ENCODE results near the gene CHMP2A.

Gene CHMP2A

DNA sequence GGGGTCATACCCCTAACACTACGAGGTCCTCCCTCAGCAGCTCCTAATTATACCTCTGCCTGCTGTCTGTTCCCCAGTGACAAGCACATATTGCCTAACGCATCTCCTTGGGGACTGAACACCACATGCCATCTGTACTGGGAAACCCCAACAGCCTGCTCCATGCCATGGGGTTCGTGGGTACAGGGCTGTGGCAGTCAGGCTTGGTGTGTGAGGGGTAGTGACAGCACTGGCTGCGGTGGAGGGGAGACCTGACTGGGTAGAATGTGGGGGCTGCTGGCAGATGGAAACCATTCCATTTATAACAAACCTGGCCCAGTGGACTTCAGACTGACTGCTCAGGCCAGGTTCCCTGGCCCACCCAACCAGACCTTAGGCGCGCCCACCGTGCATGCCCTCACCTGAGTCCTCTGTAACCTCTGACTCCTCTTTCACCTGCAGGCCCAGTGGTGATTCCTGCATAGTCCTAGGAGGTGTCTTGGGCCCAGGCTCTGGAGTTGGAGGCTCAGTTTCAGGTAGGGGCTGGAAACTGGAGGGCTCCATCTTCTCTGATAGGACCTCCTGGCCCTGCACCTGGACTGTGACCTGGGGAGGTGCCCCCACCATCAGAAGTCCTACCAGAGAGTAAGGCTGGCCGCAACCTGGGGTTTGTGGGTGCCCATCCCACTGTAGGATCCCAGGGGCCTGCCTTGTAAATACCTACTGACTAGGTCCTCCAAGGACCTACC is 15.2 kb upstream of the CHMP2A start:
- DNase-seq, result peak; percentile 55

DNA sequence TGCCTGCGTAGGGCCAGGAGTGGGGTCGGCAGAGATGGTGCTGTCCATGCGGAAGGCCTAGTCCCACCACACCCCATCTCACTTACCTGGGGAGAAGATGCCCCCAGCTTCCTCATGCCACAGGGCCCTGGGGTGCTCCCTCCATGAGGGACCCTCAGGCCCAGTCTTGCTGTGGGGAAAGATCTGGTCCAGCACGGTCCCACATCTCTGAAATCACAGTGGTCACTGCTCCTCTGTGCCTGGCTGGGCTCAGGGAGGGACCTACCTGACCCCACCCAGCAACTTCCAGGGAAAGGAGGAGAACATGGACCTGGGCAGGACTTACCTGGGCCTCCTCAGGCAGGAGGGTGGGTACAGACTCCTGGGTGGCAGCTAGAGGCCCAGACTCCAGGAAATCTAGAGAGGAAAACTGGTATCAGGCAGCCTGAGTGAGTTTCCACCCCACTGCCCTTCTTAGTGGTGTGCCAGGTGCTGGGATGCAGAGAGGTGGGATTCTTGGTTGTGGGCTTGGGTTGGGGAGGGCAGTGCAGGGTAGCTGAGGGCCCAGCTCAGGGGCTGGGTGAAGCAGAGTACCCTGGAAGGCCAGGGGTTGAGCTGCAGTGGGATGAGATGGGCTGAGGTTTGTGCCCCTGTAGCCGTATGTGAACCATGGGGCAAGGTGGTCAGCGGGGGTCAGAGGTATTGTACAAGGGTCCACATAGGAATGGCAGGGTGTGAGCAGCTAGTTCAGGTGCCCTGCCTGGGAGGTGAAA is 14.5 kb upstream of the CHMP2A start:
- DNase-seq, result peak; percentile 40

DNA sequence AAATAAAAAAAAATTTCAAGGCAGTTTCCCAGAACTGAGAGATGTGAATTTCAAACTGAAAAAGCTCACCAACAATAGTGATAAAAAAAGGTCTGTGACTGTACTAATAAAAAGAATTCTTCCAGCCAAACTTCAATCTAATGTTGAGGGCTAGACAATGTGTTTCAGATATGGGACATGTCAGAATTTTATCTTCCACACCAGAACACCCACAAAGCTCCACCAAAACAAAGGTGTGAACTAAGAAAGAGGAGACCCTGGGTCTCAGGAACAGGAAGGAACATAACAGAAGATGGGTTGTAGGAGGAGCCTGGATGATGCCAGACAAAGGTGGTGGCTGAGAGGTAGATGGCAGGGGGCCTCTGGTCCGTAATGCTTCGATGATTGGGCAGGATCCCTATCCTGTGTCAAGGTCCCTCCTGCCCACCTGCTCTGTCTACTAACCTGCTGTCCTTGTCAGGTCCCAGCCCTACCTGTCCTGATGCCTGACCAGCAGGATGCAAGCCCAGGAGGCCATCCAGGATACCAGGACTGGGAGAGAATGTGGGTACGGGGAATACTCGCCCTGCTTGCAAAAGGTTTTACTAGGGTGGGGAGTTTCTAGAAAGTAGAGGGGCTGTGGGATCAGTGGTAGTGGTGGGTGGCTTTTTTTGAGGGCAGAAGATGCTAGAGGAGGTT is 13.7 kb upstream of the CHMP2A start:
- peak; percentile 47 for DNase-seq

DNA sequence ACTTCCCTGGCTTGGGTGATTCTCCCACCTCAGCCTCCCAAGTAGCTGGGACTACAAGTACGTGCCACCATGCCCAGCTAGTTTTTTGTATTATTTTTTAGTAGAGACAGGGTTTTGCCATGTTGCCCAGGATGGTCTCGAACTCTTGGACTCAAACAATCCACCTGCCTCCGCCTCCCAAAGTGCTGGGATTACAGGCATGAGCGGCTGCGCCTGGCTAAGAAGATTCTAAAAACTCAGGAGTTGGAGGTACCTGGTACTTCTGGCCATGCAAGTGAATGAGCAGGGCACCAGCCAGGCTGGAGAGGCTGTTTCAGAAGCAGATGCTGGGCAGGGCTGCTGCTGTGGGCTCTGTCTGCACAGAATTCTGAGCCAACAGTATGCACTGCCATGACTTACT is 12.1 kb upstream of the CHMP2A start:
- DNase-seq, result no peak

DNA sequence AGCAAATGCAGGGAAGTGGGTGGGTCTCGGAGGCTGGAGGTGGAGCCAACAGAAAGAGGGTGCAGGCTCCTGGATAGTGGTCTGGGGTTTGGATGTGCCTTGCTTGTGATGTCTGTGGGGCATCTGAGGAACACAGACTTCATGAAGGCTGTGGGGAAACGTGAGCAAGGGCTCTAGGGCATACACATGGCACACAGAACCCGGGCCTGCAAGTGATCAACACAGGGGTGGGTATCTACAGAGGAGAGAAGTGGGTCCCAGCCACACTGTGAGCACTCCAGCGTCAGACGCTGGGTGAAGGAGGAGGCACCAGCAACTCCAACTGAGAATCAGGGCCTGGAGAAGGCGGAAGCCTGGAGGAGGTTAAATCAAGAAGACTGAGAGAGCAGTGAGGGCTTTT is 8.9 kb upstream of the CHMP2A start:
- no peak for DNase-seq

DNA sequence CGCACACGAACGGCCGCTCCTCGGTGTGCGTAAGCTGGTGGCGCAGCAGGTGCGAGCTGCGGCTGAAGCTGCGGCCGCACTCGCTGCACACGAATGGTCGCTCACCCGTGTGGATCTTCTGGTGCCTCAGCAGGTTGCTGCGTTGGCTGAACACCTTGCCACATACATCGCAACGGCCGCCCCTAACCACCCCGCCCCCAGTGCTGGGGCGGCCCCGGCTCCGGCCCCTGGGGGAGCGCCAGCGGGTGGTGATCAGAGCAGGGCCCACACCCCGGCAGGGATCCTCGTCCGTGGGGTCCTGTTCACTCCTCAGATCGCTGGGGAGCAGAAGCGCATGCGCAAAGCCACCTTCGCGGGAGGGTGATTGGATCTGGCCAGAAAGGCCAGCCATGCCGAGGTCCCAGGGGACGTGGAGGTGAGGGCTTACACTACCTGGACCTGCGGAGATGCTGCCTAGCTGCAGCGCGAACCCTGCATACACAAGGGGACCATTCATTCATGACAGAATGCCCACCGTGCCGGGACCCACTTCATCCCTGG is 8.2 kb upstream of the CHMP2A start:
- DNase-seq, result no peak

DNA sequence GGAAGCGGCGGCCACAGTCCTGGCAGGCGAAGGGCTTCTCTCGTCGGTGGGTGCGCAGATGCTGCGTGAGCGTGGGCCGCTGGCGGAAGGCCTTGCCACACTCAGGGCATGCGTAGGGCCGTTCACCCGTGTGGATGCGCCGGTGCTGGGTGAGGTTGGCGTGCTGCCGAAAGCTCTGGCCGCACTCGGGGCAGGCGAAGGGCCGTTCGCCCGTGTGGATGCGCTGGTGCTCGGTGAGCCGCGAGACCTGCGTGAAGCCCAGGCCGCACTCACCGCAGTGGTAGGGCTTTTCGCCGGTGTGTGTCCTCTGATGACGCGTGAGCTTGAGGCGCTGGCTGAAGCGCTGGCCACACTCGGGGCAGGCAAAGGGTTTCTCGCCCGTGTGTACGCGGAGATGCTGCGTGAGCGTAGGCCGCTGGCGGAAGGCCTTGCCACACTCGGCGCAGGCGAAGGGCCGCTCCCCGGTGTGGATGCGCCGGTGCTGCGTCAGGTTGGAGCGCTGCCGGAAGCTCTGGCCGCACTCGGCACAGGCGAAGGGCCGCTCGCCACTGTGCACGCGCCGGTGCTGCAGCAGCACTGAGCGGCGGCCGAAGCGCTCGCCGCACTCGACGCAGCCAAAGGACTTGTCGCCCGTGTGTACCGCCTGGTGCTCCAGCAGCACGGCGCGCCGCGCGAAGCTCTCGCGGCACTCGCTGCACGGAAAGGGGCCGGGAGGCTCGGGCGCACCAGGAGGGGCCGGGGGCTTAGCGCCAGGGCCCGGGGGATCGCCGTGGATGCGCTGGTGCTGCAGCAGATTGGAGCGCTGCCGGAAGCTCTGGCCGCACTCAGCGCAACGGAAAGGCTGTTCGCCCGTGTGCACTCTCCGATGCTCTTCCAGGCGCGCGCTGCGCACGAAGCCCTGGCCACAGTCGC is 7.5 kb upstream of the CHMP2A start:
- DNase-seq, result peak; percentile 81

DNA sequence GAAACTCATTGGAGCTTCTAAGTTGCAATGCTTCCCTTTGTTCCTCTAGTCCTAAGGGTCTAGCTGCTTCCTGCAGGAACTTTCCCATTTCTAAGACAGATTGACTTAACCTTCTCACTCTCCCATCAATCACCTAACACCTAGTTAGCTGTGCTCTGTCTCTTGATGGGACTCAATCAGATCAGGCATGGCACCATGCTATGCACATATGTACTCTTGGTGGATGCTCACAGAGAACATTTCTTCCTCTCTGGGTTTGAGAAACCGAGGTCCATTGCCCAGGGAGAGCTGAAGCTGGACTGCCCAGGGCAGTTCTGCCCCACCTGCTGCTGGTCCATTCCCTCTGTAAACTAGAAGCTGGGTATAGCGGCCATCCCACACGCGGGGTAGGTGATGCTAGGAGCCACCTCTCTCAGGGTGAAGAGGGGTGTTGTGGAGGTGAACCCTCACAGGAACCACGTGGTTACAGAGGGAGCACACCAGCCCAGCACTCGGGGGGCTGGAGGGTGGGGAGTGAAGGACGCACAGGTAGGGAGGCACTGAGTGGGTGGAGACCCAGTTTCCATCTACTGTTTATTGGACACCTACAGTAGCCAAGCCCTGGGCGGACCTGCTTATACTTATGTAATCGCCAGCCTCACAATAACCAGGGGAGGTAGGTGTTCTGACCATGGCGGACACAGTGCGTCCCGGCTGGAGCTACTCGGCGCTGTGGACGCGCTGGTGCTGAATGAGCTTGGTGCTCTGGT is 6.6 kb upstream of the CHMP2A start:
- DNase-seq, result no peak

DNA sequence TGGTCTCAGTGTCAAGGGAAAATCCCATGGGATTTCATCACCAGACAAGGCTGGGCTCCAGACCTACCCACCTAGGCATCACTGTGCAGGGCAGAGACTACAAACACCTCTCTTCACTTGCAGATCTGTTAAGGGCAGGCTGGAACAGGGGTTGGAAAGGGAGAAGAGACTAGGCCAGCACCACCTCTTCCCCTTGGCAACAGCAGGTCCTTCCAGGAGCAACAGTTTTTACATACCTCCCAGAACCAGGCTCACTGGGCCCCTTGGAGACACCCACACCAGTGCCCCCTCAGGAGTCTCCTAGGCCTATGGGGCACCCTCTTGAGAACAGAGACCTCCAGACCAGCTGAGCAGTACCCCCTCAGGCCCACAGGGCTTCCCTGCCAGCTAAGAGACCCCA is 6.0 kb upstream of the CHMP2A start:
- no peak for DNase-seq

DNA sequence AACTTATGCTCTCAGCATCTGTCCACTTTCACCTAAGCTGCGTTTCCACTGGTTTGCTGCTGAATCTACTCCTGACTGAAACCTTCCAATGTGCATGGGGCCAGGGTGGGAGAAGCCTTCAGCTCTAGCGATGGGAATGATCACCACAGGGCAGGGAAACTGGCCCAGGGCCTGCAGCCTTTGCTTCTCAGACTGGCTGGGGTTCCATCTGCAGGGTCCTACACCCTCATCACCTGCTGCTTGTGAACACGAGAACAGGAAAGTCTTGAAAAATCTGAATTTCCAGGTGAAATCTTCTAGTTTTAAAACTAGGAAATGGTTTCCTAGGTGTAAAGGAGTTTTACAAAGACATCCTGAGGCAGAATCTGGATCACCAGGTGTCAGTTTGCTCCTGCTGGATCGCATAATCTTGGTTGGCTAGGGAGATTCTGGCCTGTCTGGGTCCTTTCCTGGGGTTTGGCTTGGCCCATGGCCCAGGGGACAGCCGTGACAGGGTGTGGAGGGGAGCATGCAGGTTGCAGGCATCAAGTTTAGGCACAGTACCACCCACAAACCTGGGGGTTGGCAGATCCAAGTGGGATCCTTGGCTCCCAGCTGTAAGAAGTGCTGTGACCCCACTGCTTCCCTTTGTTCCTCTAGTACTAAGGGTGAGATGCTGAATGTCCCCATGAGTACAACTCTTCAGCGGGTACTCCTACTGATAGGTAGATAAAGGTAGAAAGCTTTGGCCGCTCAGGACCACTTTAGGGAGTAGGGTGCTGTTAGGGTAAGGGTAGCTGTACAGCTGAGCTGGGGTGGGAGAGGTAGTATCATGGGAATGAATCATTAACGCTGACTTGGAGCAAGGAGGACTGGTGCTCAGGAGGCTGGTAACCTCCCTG is 5.3 kb upstream of the CHMP2A start:
- no peak for DNase-seq

DNA sequence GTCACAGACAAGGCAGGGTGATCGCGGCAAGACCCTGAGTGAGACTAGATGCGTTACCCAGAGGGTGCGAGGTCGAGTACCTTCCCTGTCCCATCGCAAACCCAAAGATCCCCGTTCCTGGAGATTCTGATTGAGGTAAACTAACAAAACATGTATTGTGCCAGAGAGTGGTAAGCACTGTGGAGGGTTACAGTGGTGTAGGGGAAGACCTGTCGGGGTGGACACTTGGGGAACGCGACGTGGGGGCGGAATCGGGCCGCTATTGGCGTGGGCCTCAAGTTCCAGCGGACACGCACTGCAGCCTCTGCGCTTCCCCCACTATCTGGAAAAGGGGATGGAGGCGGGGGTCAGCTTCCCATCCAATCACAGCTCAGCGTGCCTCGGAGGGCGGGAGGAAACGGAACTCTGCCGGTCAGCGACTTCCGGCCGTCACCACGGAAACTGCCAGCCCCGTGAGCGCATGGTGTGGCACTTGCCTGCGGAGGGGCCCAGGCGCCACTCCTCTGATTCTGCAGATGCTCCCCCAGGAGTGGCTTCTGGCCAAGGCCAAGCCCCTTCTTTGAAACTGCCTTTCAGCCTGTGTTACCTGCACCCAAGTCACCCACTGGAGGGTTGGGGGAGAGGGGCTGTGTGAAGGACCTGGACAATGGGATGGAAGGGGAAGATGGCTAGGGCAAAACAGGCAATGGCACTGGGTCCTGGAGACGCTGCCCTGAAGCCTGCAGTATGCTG is 4.5 kb upstream of the CHMP2A start:
- peak; percentile 90 for DNase-seq

DNA sequence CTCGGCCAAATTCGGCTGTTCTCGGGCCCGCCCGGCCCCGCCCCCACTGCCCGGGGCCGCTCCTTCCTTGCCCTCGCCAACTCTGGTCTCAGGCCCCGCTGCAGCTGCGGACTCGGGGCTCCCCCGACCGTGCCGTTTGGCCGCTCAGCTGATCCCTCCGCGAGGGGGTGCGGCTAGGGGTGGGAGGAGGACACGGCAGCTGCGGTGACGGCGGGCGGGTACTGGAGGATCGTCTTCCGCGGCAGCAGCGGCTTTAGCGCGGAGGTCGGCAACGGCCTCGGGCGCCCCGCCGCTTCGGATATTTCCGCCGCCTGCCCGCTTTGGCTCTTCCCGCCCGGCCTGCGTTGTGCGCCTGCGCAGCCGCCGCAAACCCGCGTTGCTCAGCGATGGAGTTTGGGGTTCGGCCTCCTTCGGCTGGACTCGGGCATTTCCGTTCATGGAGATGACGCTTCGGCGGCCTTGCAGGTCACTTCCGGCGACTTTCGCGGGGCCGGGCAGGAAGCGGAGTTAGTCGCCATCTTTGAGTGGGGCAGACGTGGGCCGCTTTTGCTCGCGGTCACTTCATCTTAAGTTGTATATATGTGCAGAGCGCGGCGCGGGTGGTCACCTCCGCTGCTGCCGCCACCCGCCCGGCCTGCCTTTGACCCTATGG is 3.8 kb upstream of the CHMP2A start:
- DNase-seq, result peak; percentile 100

DNA sequence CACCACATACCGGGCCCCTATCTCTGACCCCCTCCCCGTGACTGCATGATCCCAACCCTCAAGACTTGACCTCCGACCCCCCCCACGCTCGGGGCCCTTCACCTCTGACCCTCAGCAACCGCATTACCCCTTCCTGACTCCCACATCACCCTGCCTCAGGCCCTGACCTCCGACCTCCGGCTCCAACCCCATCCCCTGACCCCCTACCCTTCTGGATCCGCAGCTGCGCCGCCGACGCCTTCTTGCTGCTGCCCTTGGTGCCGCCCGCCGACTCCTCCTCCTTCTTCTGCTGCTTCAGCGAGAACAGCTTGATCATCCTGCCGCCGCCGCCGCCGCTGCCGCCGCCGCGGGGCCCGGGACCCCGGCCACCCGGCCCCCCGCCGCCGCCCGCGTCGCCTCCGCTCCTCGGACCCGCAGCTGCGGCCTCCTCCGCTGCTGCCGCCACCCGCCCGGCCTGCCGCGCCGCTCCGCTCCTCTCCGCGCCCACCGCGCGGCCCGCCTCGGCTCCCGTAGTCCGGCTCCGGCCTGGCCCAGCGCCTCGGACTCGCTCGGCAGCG is 3.2 kb upstream of the CHMP2A start, which contains the start of gene UBE2M:
Gene UBE2M, minus strand, starts transcription at position 546 of the 557 bp plus-strand sequence. Its CDS starts 230 bp downstream, at position 316.
- DNase-seq, result no peak

DNA sequence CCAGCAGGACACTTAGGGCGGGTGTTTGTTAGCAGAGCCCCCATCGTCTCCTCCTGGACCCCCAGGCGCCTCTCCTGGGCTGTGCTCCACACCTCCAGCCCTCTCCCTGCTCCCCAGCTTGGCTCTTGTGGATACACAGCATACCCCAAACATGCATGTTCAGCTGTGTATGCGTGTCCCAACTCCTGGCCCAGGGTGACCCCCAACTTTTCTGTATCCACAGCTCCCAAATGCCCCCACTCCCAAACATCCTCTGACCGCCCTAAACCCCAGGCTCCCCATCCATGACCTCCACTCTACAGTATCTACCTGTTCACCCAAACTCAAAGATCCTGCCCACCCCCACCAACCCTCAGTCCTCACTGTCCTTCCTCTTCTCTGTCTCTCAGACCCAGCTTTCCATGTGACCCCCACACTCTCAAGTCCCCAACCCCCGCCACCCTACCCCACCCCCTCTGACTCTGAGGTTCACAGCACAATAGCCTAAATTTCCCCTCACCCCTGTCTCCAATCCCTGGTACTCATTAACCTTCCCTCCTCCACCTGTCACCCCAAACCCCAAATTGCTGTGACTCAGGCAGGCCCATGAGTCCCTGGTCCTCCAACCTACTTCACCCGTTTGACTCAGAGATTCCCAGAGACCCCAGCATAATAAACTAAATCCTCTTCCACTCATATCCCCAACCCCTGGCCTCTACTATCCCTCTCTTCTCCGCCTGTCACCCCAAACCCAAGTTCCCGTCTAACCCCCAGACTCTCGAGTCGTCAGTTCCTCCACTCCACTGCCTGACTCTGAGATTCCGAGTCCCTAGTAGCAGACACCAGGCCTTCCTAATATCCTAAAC is 2.5 kb upstream of the CHMP2A start:
- DNase-seq, result no peak

DNA sequence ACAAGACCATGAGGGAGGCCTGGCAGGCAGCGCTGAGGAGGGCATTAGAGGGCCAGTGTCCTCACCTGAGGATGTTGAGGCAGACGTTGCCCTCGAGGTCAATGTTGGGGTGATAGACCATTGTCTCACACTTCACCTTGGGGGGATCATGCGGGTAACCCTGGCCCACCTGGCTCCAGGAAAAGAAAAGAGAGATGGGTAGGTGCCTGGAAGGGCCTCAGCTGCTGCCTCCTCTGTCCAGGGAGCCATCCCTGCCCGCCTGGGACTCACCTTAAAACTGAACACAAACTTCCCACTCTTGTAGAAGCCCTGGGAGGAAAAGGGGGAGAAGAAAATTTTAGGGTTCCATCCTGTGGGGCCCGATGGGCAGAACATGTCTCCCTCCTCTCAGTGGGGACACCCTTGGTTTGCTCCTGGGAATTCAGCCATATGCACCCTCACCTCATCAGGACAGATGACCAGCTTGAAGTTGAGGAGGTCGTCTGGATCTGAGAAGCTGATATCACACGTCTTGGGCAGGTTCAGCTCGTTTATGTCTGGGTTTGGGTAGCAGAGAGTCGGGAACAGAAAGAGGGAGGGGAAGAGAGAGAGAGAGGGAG is 1.8 kb upstream of the CHMP2A start:
- DNase-seq, result no peak

DNA sequence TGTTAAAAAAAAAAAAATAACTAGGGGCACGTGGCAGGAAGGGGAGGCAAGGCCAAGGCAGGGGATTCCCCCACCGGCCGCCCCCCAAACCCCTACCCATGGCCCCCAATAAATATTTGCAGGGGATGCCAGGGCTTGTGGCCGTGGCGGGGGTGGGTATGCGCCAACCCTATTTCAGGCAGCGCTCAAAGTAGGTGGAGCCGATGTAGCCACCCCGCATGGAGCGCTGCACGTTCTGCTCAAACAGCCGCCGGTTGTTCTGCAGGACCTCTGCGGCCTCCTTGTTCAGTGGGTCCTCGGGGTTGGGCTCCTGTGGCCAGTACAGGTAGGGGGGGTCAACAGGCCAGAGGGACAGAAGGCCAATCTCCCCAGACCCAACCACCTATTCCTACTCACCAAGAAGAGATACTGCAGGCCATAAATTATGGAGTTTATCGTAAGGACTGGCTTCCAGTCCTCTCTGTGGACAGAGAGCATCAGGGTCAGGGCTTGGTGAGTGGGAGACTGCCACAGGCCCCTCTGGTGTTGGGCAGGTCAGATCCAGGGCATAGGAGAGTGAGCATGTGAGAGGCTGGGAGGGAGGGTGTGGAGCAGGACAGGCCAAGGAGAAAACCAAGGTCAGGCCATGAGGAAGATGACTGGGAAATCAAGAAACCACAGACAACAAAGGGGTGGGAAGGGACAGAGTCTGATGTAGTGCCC is 1.2 kb upstream of the CHMP2A start:
- no peak for DNase-seq

DNA sequence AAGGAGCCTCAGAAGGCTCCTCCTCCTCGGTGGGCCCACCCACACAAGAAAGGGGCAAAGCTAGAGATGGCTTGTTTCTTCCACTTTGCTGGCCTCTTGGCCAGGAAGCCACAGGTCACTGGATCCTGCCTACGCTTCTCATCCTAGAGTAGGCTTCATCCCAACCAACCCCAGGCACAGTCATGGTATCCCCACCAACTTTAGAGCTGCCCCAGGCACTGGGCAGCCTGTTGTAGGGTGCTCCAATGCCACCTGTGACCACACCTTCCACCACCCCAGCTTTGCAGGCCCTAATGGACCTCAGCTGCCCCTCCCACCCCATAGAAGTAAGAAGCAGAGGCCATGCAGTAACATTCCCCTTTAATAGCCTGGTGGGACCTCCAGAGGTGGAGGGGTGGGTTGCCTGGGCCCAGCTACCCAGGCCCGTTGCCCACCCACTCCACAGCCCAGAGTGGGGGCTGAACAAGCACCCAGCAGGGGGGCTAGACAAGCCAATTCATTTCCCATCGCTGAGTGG is 522 bp upstream of the CHMP2A start:
- DNase-seq, result no peak

All from activated CD8-positive, alpha-beta memory T cell treated with anti-CD3 and anti-CD28 coated beads for 24 hours (primary cell).